ENCODE data around the gene MTARC1.

Gene MTARC1

GRCh38 chr1:220770245-220770913, 16.3 kb upstream of the MTARC1 start:
- no peak for DNase-seq

- no peak for DNase-seq
Measured at GRCh38 chr1:220772846-220773245, 13.9 kb upstream of the MTARC1 start.

GRCh38 chr1:220775240-220775853, 11.4 kb upstream of the MTARC1 start:
- DNase-seq, result no peak

GRCh38 chr1:220776254-220776653, 10.5 kb upstream of the MTARC1 start:
- no peak for DNase-seq

- peak; percentile 69 for DNase-seq
Measured at GRCh38 chr1:220776720-220777326, 9.9 kb upstream of the MTARC1 start.

GRCh38 chr1:220783453-220783852, 3.3 kb upstream of the MTARC1 start:
- DNase-seq, result no peak

- DNase-seq, result no peak
Measured at GRCh38 chr1:220784751-220785150, 2.0 kb upstream of the MTARC1 start.

- no peak for DNase-seq
Measured at GRCh38 chr1:220785166-220786056, 1.3 kb upstream of the MTARC1 start.

- no peak for DNase-seq
Measured at GRCh38 chr1:220786057-220786336, 716 bp upstream of the MTARC1 start.

- DNase-seq, result no peak
Measured at GRCh38 chr1:220787069-220787619, 431 bp downstream of the MTARC1 start.

- no peak for DNase-seq
Measured at GRCh38 chr1:220788900-220789299, 2.2 kb downstream of the MTARC1 start.

GRCh38 chr1:220789532-220790147, 2.9 kb downstream of the MTARC1 start:
- peak; percentile 51 for DNase-seq

GRCh38 chr1:220791285-220791684, 4.6 kb downstream of the MTARC1 start:
- DNase-seq, result no peak

GRCh38 chr1:220791956-220792355, 5.2 kb downstream of the MTARC1 start:
- no peak for DNase-seq

GRCh38 chr1:220796530-220796929, 9.8 kb downstream of the MTARC1 start:
- no peak for DNase-seq

GRCh38 chr1:220797044-220797443, 10.3 kb downstream of the MTARC1 start:
- no peak for DNase-seq

GRCh38 chr1:220797553-220797952, 10.8 kb downstream of the MTARC1 start:
- no peak for DNase-seq

- no peak for DNase-seq
Measured at GRCh38 chr1:220798338-220798737, 11.6 kb downstream of the MTARC1 start.

GRCh38 chr1:220800262-220800661, 13.5 kb downstream of the MTARC1 start:
- no peak for DNase-seq

GRCh38 chr1:220803401-220804201, 16.9 kb downstream of the MTARC1 start:
- peak; percentile 39 for DNase-seq

GRCh38 chr1:220804202-220804586, 17.5 kb downstream of the MTARC1 start:
- no peak for DNase-seq

GRCh38 chr1:220806408-220806807, 19.7 kb downstream of the MTARC1 start:
- no peak for DNase-seq

Data from inflammatory macrophage treated with lipopolysaccharide for 4 hours (primary cell).